Fibroblast of lung (primary cell): Measurements from ENCODE around the gene LITAF. TPM values are rescaled to one million over a fixed set of nuclear protein-coding genes. Genes with fewer than 3 reads are reported as not detected.

Experiments used
- DNase-seq, 2 donors: peaks; one replicate each; pipeline versions ENCODE4 v3.0.0 to v3.0.0-alpha.2; 2010; ENCODE audit warnings: low read depth in 2 of 2
- H2AFZ ChIP-seq: 2 replicates; pipeline ENCODE4 v1.5.1; 2012; ENCODE audit warnings: low read length, control low read depth, inconsistent platforms
- H3K27ac ChIP-seq: 2 replicates; pipeline ENCODE4 v1.5.1; 2011; ENCODE audit warnings: low read length, control low read depth; ENCODE audit not compliant: insufficient read depth
- H3K27me3 ChIP-seq: 2 replicates; pipeline ENCODE4 v1.5.1; 2011; ENCODE audit warnings: mild to moderate bottlenecking, low read length; ENCODE audit not compliant: control insufficient read depth, insufficient read depth
- H3K36me3 ChIP-seq: 2 replicates; pipeline ENCODE4 v1.5.1; 2011; ENCODE audit warnings: low read length; ENCODE audit not compliant: control insufficient read depth, insufficient read depth
- H3K4me1 ChIP-seq: 2 replicates; pipeline ENCODE4 v1.5.1; 2011; ENCODE audit warnings: low read length; ENCODE audit not compliant: control insufficient read depth, insufficient read depth; ENCODE audit errors: extremely low read depth
- H3K4me2 ChIP-seq: 2 replicates; pipeline ENCODE4 v1.5.1; 2011; ENCODE audit warnings: low read length, control low read depth; ENCODE audit not compliant: insufficient read depth; ENCODE audit errors: extremely low read depth
- H3K4me3 ChIP-seq, 4 experiments: fragments of 200-600 bp in 1 of 4; sonication (generic) in 1 of 4; replicated peaks in 1 of 4; 2 replicates each; pipeline ENCODE4 v1.5.1; 2011 to 2016; ENCODE audit warnings: low read length in 4 of 4, low read depth in 3 of 4, mild to moderate bottlenecking in 3 of 4, control low read depth in 2 of 4, inconsistent platforms in 1 of 4, mixed read lengths in 1 of 4; ENCODE audit not compliant: insufficient read depth in 1 of 4; ENCODE audit errors: control extremely low read depth in 1 of 4
- H3K79me2 ChIP-seq: 2 replicates; pipeline ENCODE4 v1.5.1; 2012; ENCODE audit warnings: mild to moderate bottlenecking, low read length, inconsistent platforms; ENCODE audit not compliant: control insufficient read depth, insufficient read depth
- H3K9ac ChIP-seq: 2 replicates; pipeline ENCODE4 v1.5.1; 2011; ENCODE audit warnings: mild to moderate bottlenecking, low read length, control low read depth; ENCODE audit not compliant: insufficient read depth
- H3K9me3 ChIP-seq: 2 replicates; pipeline ENCODE4 v1.5.1; 2012; ENCODE audit warnings: low read depth, low read length; ENCODE audit not compliant: control insufficient read depth, insufficient read depth
- H4K20me1 ChIP-seq: 2 replicates; pipeline ENCODE4 v1.5.1; 2011; ENCODE audit warnings: low read length; ENCODE audit not compliant: control insufficient read depth, insufficient read depth; ENCODE audit errors: extremely low read depth
- EZH2 ChIP-seq: IDR thresholded peaks from 2 replicates; pipeline ENCODE4 v1.5.1; 2012; ENCODE audit warnings: low read length, control low read depth, mild to moderate bottlenecking; ENCODE audit errors: missing control alignments
- polyA plus RNA-seq, 2 donors: library from polyadenylated mRNA; depleted of rRNA in 1 of 2; stranded (reverse) in 1 of 2; unstranded in 1 of 2; fragments of >200 nt; gene quantifications; 2 replicates each; pipeline ENCODE4 v1.2.1, GENCODE V29; 2011 to 2012; ENCODE audit warnings: missing spikeins in 1 of 2
- total RNA-seq: library from RNA; depleted of rRNA; stranded (reverse); fragments of >200 nt; gene quantifications from 2 replicates; pipeline ENCODE4 v1.2.1, GENCODE V29; 2014
- TF ChIP-seq, protein P1 (sequence below), 2 donors: IDR thresholded peaks in 1 of 2; conservative IDR thresholded peaks in 1 of 2; 1 replicate in 1 of 2; 2 replicates in 1 of 2; pipeline ENCODE4 v1.5.1; 2011 to 2012; ENCODE audit warnings: low read length in 2 of 2, control low read depth in 1 of 2, inconsistent platforms in 1 of 2, low read depth in 1 of 2, mild to moderate bottlenecking in 1 of 2

LITAF gene
- total and polyA plus RNA-seq, 2 donors (not counting 1 experiment from before 2014, with no cell fraction given) = 79.6 to 162 TPM

DNA sequence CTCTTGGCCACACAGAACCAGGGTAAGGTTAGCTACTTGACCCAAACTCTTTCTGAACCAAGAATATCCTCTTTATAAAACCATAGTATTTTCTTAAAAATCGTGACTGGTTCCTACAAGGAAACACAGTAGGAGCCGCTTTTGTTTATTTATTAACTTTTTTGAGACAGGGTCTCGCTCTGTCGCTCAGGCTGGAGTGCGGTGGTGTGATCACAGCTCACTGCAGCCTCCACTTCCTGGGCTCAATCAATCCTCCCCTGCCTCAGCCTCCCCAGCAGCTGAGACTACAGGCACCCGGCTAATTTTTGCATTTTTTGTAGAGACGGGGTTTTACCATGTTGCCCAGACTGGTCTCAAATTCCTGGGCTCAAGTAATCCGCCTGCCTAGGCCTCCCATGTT, 14.7 kb upstream of the LITAF start:
- no peak overlapping the region for H3K4me2 ChIP-seq
- H2AFZ ChIP-seq = no peak overlapping the region
- H3K4me3 ChIP-seq = no peak overlapping the region
- H3K27me3 ChIP-seq = no peaks in the 10 kb centered on the region
- no peaks in the 10 kb centered on the region for H3K36me3 ChIP-seq
- TF ChIP-seq, protein P1, sequence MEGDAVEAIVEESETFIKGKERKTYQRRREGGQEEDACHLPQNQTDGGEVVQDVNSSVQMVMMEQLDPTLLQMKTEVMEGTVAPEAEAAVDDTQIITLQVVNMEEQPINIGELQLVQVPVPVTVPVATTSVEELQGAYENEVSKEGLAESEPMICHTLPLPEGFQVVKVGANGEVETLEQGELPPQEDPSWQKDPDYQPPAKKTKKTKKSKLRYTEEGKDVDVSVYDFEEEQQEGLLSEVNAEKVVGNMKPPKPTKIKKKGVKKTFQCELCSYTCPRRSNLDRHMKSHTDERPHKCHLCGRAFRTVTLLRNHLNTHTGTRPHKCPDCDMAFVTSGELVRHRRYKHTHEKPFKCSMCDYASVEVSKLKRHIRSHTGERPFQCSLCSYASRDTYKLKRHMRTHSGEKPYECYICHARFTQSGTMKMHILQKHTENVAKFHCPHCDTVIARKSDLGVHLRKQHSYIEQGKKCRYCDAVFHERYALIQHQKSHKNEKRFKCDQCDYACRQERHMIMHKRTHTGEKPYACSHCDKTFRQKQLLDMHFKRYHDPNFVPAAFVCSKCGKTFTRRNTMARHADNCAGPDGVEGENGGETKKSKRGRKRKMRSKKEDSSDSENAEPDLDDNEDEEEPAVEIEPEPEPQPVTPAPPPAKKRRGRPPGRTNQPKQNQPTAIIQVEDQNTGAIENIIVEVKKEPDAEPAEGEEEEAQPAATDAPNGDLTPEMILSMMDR (conservative IDR thresholded peaks at IDR 0.05 in 1 of 2, IDR thresholded peaks at IDR 0.05 in 1 of 2; ENCODE audit: low read depth in 1 of 2, low read length in 2 of 2) = no peak
- no peak for TF ChIP-seq EZH2
- H3K9me3 ChIP-seq = no peaks in the 10 kb centered on the region
- H4K20me1 ChIP-seq = no peaks in the 10 kb centered on the region
- no peaks in the 10 kb centered on the region for H3K79me2 ChIP-seq
- H3K4me1 ChIP-seq = peaks cover 7% of the 10 kb centered on the region
- H3K27ac ChIP-seq = no peak overlapping the region
- H3K9ac ChIP-seq = no peak overlapping the region
- no peak for DNase-seq

DNA sequence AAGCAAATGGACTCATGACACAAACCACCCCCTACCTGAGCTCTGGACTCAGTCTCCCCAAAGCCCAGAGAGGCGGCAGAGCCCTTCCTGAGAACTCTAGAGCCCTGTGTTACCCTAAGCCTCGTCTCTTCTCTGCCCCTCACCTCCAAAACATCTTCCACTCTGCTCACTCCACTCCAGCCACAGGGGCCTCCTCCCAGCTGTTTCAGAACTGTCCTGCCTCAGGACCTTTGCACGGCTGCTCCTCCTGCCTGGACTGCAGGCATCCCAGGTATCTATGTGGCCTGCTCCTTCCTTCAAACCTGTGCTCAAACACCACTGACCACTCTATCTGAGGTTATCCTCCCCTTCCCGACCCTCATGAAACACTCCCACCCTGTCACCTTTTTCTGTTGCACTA, 12.9 kb upstream of the LITAF start:
- Histone ChIP-seq H4K20me1 (no peaks in the 10 kb centered on the region), H3K4me3 (no peak overlapping the region), H3K79me2 (no peaks in the 10 kb centered on the region), H3K27me3 (no peaks in the 10 kb centered on the region), H2AFZ (no peak overlapping the region), H3K36me3 (no peaks in the 10 kb centered on the region), H3K9ac (no peak overlapping the region), H3K4me2 (no peak overlapping the region), H3K27ac (no peak overlapping the region), H3K4me1 (peaks cover 9% of the 10 kb centered on the region), H3K9me3 (no peaks in the 10 kb centered on the region)
- no peak for DNase-seq
- TF ChIP-seq EZH2 = no peak
- TF ChIP-seq, protein P1 (conservative IDR thresholded peaks at IDR 0.05 in 1 of 2, IDR thresholded peaks at IDR 0.05 in 1 of 2; ENCODE audit: low read depth in 1 of 2, low read length in 2 of 2) = no peak

DNA sequence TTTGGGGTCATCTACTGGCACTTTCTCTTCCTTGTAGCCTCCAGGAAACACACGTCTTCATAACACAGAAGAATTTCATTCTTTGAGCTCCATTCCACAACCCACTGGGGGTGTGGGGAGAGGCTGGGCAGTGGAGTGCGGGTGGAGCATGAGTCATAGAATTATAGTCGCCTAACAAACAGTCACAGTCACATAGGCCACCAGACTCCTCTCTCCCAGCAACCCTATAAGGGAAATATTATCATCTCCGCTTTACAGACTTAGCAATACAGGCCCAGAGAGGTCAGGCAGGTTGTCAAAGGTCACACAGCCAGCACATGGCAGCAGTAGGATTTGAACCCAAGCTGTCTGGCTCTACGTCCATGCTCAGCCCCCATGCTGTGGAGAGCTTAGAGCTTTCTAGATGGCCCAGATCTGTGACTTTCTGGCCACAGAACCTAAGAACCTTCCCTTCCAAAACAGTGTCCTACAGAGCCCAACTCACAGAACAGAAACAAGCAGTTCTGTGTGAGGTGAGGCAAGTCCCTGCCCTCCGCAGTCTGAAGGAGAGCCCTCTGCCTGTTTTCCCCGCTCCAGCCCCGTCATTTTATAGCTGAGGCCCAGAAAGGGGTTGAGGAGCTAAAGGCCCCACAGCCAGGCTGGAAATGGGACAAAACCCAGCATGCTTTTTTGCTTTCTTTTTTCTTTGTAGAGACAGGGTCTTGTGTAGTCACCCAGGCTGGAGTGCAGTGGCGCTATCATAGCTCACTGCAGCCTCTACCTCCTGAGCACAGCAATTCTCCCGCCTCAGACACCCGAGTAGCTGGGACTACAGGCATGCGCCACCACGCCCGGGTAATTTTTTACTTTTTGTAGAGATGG, 10.7 kb upstream of the LITAF start:
- TF ChIP-seq EZH2 = no peak
- TF ChIP-seq, protein P1 (conservative IDR thresholded peaks at IDR 0.05 in 1 of 2, IDR thresholded peaks at IDR 0.05 in 1 of 2; ENCODE audit: low read depth in 1 of 2, low read length in 2 of 2) = no peak
- Histone ChIP-seq H3K4me2 (no peak overlapping the region), H3K79me2 (no peaks in the 10 kb centered on the region), H2AFZ (no peak overlapping the region), H3K36me3 (no peaks in the 10 kb centered on the region), H3K4me1 (peaks cover 6% of the 10 kb centered on the region), H3K9me3 (no peaks in the 10 kb centered on the region), H3K4me3 (no peak overlapping the region), H3K27ac (no peak overlapping the region), H4K20me1 (no peaks in the 10 kb centered on the region), H3K9ac (no peak overlapping the region), H3K27me3 (no peaks in the 10 kb centered on the region)
- peak; percentile 36 to 53 for DNase-seq
